HCT116 (cell line): Measurements from ENCODE around the gene MAOB. TPM values are rescaled to one million over a fixed set of nuclear protein-coding genes. Genes with fewer than 3 reads are reported as not detected.

Source experiments
- ATAC-seq: fragments of 200-7000 bp; cut with Tn5 transposase; 2 replicates; pipeline ENCODE4 v1.9.1; 2020; ENCODE audit warnings: mild to moderate bottlenecking, moderate library complexity
- BruUV-seq: library from RNA; stranded (reverse); fragments of 400-500 nt; replicated peaks from 2 replicates; lab custom pipeline; 2021; lab: Mats Ljungman, UMichigan
- CTCF ChIA-PET: fragments of 300-600 bp; sonication (Branson Sonifier 250); formaldehyde crosslinking; loops from one replicate; lab custom pipeline; 2021; ENCODE audit warnings: antibody characterized with exemption; lab: Charles Lee
- POLR2A ChIA-PET: fragments of 300-600, 350-600 bp; sonication (Branson Sonifier 250); formaldehyde crosslinking; loops from one replicate; lab custom pipeline; 2021; ENCODE audit warnings: antibody characterized with exemption; lab: Charles Lee
- RAD21 ChIA-PET, 2 experiments: fragments of 300-600 bp; sonication (Branson Sonifier 250); formaldehyde crosslinking; loops; one replicate each; lab custom pipeline; 2023; ENCODE audit warnings: low total read pairs in 2 of 2; ENCODE audit not compliant: uncharacterized antibody in 2 of 2, unreplicated experiment in 2 of 2, low non-redundant PET in 1 of 2; lab: Charles Lee
- DNase-seq: peaks from one replicate; pipeline ENCODE4 v3.0.0-alpha.2; 2010; ENCODE audit warnings: low read depth, low spot score
- H2AFZ ChIP-seq: fragments of 200-600 bp; shearing (Covaris generic), sonication (generic); 2 replicates; pipeline ENCODE4 v1.6.1; 2017; ENCODE audit warnings: low read depth, mixed run types, mixed read lengths, antibody characterized with exemption, low read length; ENCODE audit not compliant: poor library complexity, severe bottlenecking
- H3K27ac ChIP-seq: 2 replicates; pipeline ENCODE4 v1.5.1; 2012; ENCODE audit warnings: low read depth, low read length
- H3K27me3 ChIP-seq: fragments of 200-600 bp; sonication (generic); 2 replicates; pipeline ENCODE4 v1.6.1; 2016; ENCODE audit warnings: mixed run types, low read length, mixed read lengths; ENCODE audit not compliant: insufficient read depth
- H3K36me3 ChIP-seq, 2 experiments: fragments of 200-500 bp in 1 of 2; fragments of 200-600 bp in 1 of 2; sonication (Bioruptor generic) in 1 of 2; sonication (generic) in 1 of 2; 2 replicates each; pipeline versions ENCODE4 v1.5.1 to v1.6.1; 2014 to 2016; ENCODE audit warnings: low read length in 2 of 2, inconsistent platforms in 1 of 2, mixed read lengths in 1 of 2, mixed run types in 1 of 2; ENCODE audit not compliant: insufficient read depth in 2 of 2, control insufficient read depth in 1 of 2
- H3K4me1 ChIP-seq, 2 experiments: fragments of 200-600 bp in 1 of 2; sonication (generic) in 1 of 2; 2 replicates each; pipeline versions ENCODE4 v1.5.1 to v1.6.1; 2012 to 2017; ENCODE audit warnings: low read length in 2 of 2, inconsistent platforms in 1 of 2, mild to moderate bottlenecking in 1 of 2, mixed read lengths in 1 of 2, mixed run types in 1 of 2, moderate library complexity in 1 of 2; ENCODE audit not compliant: insufficient read depth in 2 of 2, control insufficient read depth in 1 of 2
- H3K4me2 ChIP-seq: fragments of 200-600 bp; sonication (generic); 2 replicates; pipeline ENCODE4 v1.6.1; 2017; ENCODE audit warnings: mixed run types, low read length, mixed read lengths
- H3K4me3 ChIP-seq, 2 experiments: fragments of 200-600 bp in 1 of 2; sonication (generic) in 1 of 2; replicated peaks in 1 of 2; 2 replicates each; pipeline ENCODE4 v1.5.1; 2011 to 2016; ENCODE audit warnings: low read length in 2 of 2, control low read depth in 1 of 2, low read depth in 1 of 2, mild to moderate bottlenecking in 1 of 2, mixed read lengths in 1 of 2, mixed run types in 1 of 2
- H3K79me2 ChIP-seq: fragments of 200-600 bp; sonication (generic); 2 replicates; pipeline ENCODE4 v1.6.1; 2017; ENCODE audit warnings: mild to moderate bottlenecking, mixed run types, low read length, moderate library complexity, mixed read lengths; ENCODE audit not compliant: insufficient read depth
- H3K9ac ChIP-seq: fragments of 200-600 bp; sonication (generic); 2 replicates; pipeline ENCODE4 v1.6.1; 2016; ENCODE audit warnings: low read length, mixed read lengths
- H3K9me2 ChIP-seq: fragments of 200-600 bp; sonication (generic), shearing (Covaris generic); 2 replicates; pipeline ENCODE4 v1.6.1; 2017; ENCODE audit warnings: mixed run types, mild to moderate bottlenecking, moderate library complexity; ENCODE audit not compliant: insufficient read depth
- H3K9me3 ChIP-seq, 2 experiments: fragments of 200-500 bp in 1 of 2; fragments of 200-600 bp in 1 of 2; sonication (Bioruptor generic) in 1 of 2; sonication (generic) in 1 of 2; 2 replicates each; pipeline ENCODE4 v1.6.1; 2014 to 2017; ENCODE audit warnings: low read length in 2 of 2, mixed read lengths in 2 of 2, inconsistent platforms in 1 of 2, low read depth in 1 of 2, mild to moderate bottlenecking in 1 of 2, mixed run types in 1 of 2, moderate library complexity in 1 of 2; ENCODE audit not compliant: control insufficient read depth in 1 of 2, insufficient read depth in 1 of 2
- H4K20me1 ChIP-seq: fragments of 200-600 bp; sonication (generic), shearing (Covaris generic); 2 replicates; pipeline ENCODE4 v1.6.1; 2017; ENCODE audit warnings: mixed run types, mild to moderate bottlenecking, moderate library complexity; ENCODE audit not compliant: insufficient read depth
- CBX3 ChIP-seq: IDR thresholded peaks from 2 replicates; pipeline ENCODE4 v1.6.1; 2012; ENCODE audit warnings: low read depth
- CEBPB ChIP-seq: IDR thresholded peaks from 2 replicates; pipeline ENCODE4 v1.6.1; 2012; ENCODE audit warnings: low read depth
- ELF1 ChIP-seq: IDR thresholded peaks from 2 replicates; pipeline ENCODE4 v1.6.1; 2012; ENCODE audit warnings: low read depth, borderline replicate concordance
- EZH2 ChIP-seq: fragments of 200-600 bp; sonication (generic); IDR thresholded peaks from 2 replicates; pipeline ENCODE4 v1.6.1; 2017; ENCODE audit warnings: antibody characterized with exemption, mixed run types
- FOSL1 ChIP-seq: IDR thresholded peaks from 2 replicates; pipeline ENCODE4 v1.6.1; 2012; ENCODE audit warnings: low read depth
- JUND ChIP-seq: IDR thresholded peaks from 2 replicates; pipeline ENCODE4 v1.6.1; 2012
- POLR2AphosphoS5 ChIP-seq: IDR thresholded peaks from 2 replicates; pipeline ENCODE4 v1.6.1; 2011; ENCODE audit warnings: mild to moderate bottlenecking, low read depth, low read length, moderate library complexity
- RAD21 ChIP-seq: IDR thresholded peaks from 2 replicates; pipeline ENCODE4 v1.6.1; 2012; ENCODE audit warnings: low read depth, mild to moderate bottlenecking
- SIN3A ChIP-seq: IDR thresholded peaks from 2 replicates; pipeline ENCODE4 v1.6.1; 2012; ENCODE audit warnings: low read depth
- TCF7L2 ChIP-seq: IDR thresholded peaks from 2 replicates; pipeline ENCODE4 v1.7.0; 2011; ENCODE audit warnings: borderline replicate concordance, inconsistent platforms; ENCODE audit not compliant: insufficient read depth, insufficient read length; ENCODE audit errors: extremely low read depth
- YY1 ChIP-seq: IDR thresholded peaks from 2 replicates; pipeline ENCODE4 v1.6.1; 2011; ENCODE audit warnings: low read length, low read depth, moderate library complexity, mild to moderate bottlenecking; ENCODE audit not compliant: insufficient replicate concordance; ENCODE audit errors: extremely low read depth
- ZNF274 ChIP-seq: fragments of 200-500 bp; sonication (Bioruptor generic); IDR thresholded peaks from 2 replicates; pipeline ENCODE4 v1.6.1; 2014; ENCODE audit warnings: mild to moderate bottlenecking, low read depth, low read length, inconsistent platforms
- intact Hi-C: fragments of 100-400 bp; cut with micrococcal nuclease; formaldehyde crosslinking; loops from 2 replicates; pipeline ENCODE4 v1.10.0; 2022
- total RNA-seq: library from RNA; stranded (reverse); gene quantifications from one replicate; pipeline ENCODE4 v1.2.1, GENCODE V29; 2021; ENCODE audit not compliant: unreplicated experiment

Gene MAOB
- total RNA-seq, 1 experiment from 2014 or later, result 28.2 TPM

GRCh38 chrX:43845776-43846175, 36.5 kb downstream of the MAOB start:
- no peaks in the 10 kb centered on the region for H3K27me3 ChIP-seq
- ATAC-seq, result no peak
- no peak overlapping the region for H3K4me3 ChIP-seq
- TF ChIP-seq YY1, result no peak
- no peak for TF ChIP-seq TCF7L2
- TF ChIP-seq CBX3, result no peak
- no peak for TF ChIP-seq EZH2
- no peak for TF ChIP-seq RAD21
- no peak for TF ChIP-seq CEBPB
- TF ChIP-seq ZNF274, result no peak
- no peak for TF ChIP-seq POLR2AphosphoS5
- no peak for TF ChIP-seq ELF1
- TF ChIP-seq JUND, result no peak
- no peak for TF ChIP-seq FOSL1
- POLR2A ChIA-PET, result no interaction called here
- H3K27ac ChIP-seq, result no peak overlapping the region
- H3K9me3 ChIP-seq, result no peaks in the 10 kb centered on the region
- RAD21 ChIA-PET, result no interaction called here
- H3K4me1 ChIP-seq, result no peaks in the 10 kb centered on the region
- no TSS peak for BruUV-seq
- no peaks in the 10 kb centered on the region for H3K36me3 ChIP-seq
- H3K9me2 ChIP-seq, result no peaks in the 10 kb centered on the region
- H4K20me1 ChIP-seq, result no peaks in the 10 kb centered on the region
- no peaks in the 10 kb centered on the region for H3K79me2 ChIP-seq
- H3K9ac ChIP-seq, result no peak overlapping the region
- H3K4me2 ChIP-seq, result no peak overlapping the region
- no peak overlapping the region for H2AFZ ChIP-seq
- CTCF ChIA-PET, result no interaction called here
- no peak for DNase-seq
- intact Hi-C loops, result no loop called here

GRCh38 chrX:43840265-43840664, 42.0 kb downstream of the MAOB start:
- Histone ChIP-seq H3K4me1 (no peaks in the 10 kb centered on the region), H3K36me3 (no peaks in the 10 kb centered on the region), H3K4me3 (no peak overlapping the region), H4K20me1 (no peaks in the 10 kb centered on the region), H3K79me2 (no peaks in the 10 kb centered on the region), H2AFZ (no peak overlapping the region), H3K9me3 (no peaks in the 10 kb centered on the region), H3K27me3 (no peaks in the 10 kb centered on the region), H3K4me2 (no peak overlapping the region), H3K9ac (no peak overlapping the region), H3K27ac (no peak overlapping the region), H3K9me2 (no peaks in the 10 kb centered on the region)
- POLR2A ChIA-PET, result no interaction called here
- TF ChIP-seq ZNF274 (no peak), SIN3A (no peak)
- no TSS peak for BruUV-seq
- intact Hi-C loops, result no loop called here
- DNase-seq (no peak), ATAC-seq (no peak)
- CTCF ChIA-PET, result no interaction called here
- RAD21 ChIA-PET, result no interaction called here
